GM12891 (cell line): ENCODE data around the gene SHANK3.

Experiments used
- DNase-seq: peaks from one replicate; pipeline ENCODE4 v3.0.0; 2011; ENCODE audit warnings: low spot score; ENCODE audit not compliant: insufficient read length
- FAIRE-seq: peaks from 2 replicates; lab custom pipeline; 2011; peaks lifted over from hg19 to GRCh38; lab: Jason Lieb, UNC
- PAX5 ChIP-seq: IDR thresholded peaks from 2 replicates; pipeline ENCODE4 v1.6.1; 2011; ENCODE audit warnings: low read length, moderate library complexity, mild to moderate bottlenecking; ENCODE audit not compliant: insufficient read depth, severe bottlenecking
- POLR2A ChIP-seq: IDR thresholded peaks from 2 replicates; pipeline ENCODE4 v1.6.1; 2011; ENCODE audit warnings: low read depth, low read length, control low read depth
- POLR2AphosphoS5 ChIP-seq: IDR thresholded peaks from 2 replicates; pipeline ENCODE4 v1.6.1; 2011; ENCODE audit warnings: low read depth, low read length, control low read depth
- POU2F2 ChIP-seq: IDR thresholded peaks from 2 replicates; pipeline ENCODE4 v1.6.1; 2011; ENCODE audit warnings: low read depth, mild to moderate bottlenecking, control low read depth, low read length, moderate library complexity
- SPI1 ChIP-seq: IDR thresholded peaks from 2 replicates; pipeline ENCODE4 v1.6.1; 2011; ENCODE audit warnings: low read depth, low read length, control low read depth
- TAF1 ChIP-seq: IDR thresholded peaks from 2 replicates; pipeline ENCODE4 v1.6.1; 2011; ENCODE audit warnings: low read depth, low read length, control low read depth

SHANK3 gene

GRCh38 chr22:50717709-50718351 is 45.2 kb downstream of the SHANK3 start:
- DNase-seq, result no peak
- TF ChIP-seq POLR2AphosphoS5 (no peak), SPI1 (no peak), POU2F2 (no peak)
- FAIRE-seq, result no peak

GRCh38 chr22:50718352-50718709 is 45.7 kb downstream of the SHANK3 start:
- no peak for TF ChIP-seq POU2F2
- TF ChIP-seq SPI1, result no peak
- no peak for TF ChIP-seq POLR2A
- no peak for TF ChIP-seq PAX5
- no peak for TF ChIP-seq TAF1
- no peak for TF ChIP-seq POLR2AphosphoS5
- DNase-seq, result no peak
- FAIRE-seq, result no peak

GRCh38 chr22:50719814-50720300 is 47.2 kb downstream of the SHANK3 start:
- TF ChIP-seq PAX5, result no peak
- no peak for TF ChIP-seq POLR2AphosphoS5
- TF ChIP-seq POU2F2, result no peak
- TF ChIP-seq SPI1, result no peak
- TF ChIP-seq POLR2A, result no peak
- TF ChIP-seq TAF1, result no peak
- FAIRE-seq (no peak), DNase-seq (no peak)

GRCh38 chr22:50720301-50721256 is 48.0 kb downstream of the SHANK3 start:
- FAIRE-seq (no peak), DNase-seq (no peak)
- TF ChIP-seq SPI1, result no peak
- TF ChIP-seq TAF1, result no peak
- TF ChIP-seq POLR2A, result no peak
- no peak for TF ChIP-seq PAX5
- TF ChIP-seq POU2F2, result no peak
- TF ChIP-seq POLR2AphosphoS5, result no peak

GRCh38 chr22:50721257-50721844 is 48.7 kb downstream of the SHANK3 start:
- no peak for FAIRE-seq
- DNase-seq, result no peak
- TF ChIP-seq POLR2A, result no peak
- no peak for TF ChIP-seq TAF1
- TF ChIP-seq POLR2AphosphoS5, result no peak
- TF ChIP-seq SPI1, result no peak
- TF ChIP-seq POU2F2, result no peak
- TF ChIP-seq PAX5, result no peak

- FAIRE-seq, result no peak
- DNase-seq, result no peak
- no peak for TF ChIP-seq PAX5
- TF ChIP-seq POLR2AphosphoS5, result no peak
- no peak for TF ChIP-seq POU2F2
- TF ChIP-seq TAF1, result no peak
- no peak for TF ChIP-seq POLR2A
- TF ChIP-seq SPI1, result no peak
Observed at GRCh38 chr22:50722048-50722701, 49.6 kb downstream of the SHANK3 start.
